GM12878 (cell line): ENCODE results near the gene DEFB116. TPM values are rescaled to one million over a fixed set of nuclear protein-coding genes. Genes with fewer than 3 reads are reported as not detected.

Experiments used
- ATAC-seq: fragments of 200-7000 bp; cut with Tn5 transposase; 3 replicates; pipeline ENCODE4 v1.9.1; 2020; ENCODE audit warnings: mild to moderate bottlenecking, moderate library complexity
- BruUV-seq: library from RNA; stranded (reverse); fragments of 400-500 nt; replicated peaks from 2 replicates; lab custom pipeline; 2021; lab: Mats Ljungman, UMichigan
- CTCF ChIA-PET: fragments of 300-600 bp; sonication (Branson Sonifier 250); formaldehyde crosslinking; extraction: SDS; loops from one replicate; lab custom pipeline; 2021; ENCODE audit warnings: inconsistent platforms; lab: Yijun Ruan, JAX
- POLR2A ChIA-PET: fragments of 350-600 bp; formaldehyde crosslinking; extraction: SDS; loops from one replicate; lab custom pipeline; 2021; ENCODE audit warnings: inconsistent platforms; lab: Charles Lee
- RAD21 ChIA-PET: fragments of 300-600 bp; sonication (Branson Sonifier 250); formaldehyde crosslinking; loops from one replicate; lab custom pipeline; 2023; ENCODE audit warnings: antibody characterized with exemption; ENCODE audit not compliant: unreplicated experiment; lab: Charles Lee
- SMC1A ChIA-PET: fragments of 300-600 bp; sonication (Branson Sonifier 250); formaldehyde crosslinking; loops from one replicate; lab custom pipeline; 2023; ENCODE audit not compliant: unreplicated experiment, uncharacterized antibody; lab: Charles Lee
- DNase-seq: peaks from one replicate; pipeline ENCODE4 v3.0.0-alpha.2; 2011; ENCODE audit warnings: low read depth, low spot score
- FAIRE-seq: peaks from 3 replicates; lab custom pipeline; 2011; peaks lifted over from hg19 to GRCh38; lab: Jason Lieb, UNC
- H2AFZ ChIP-seq: 2 replicates; pipeline ENCODE4 v1.6.0; 2011; ENCODE audit warnings: low read depth, low read length, control low read depth; ENCODE audit not compliant: control insufficient read depth
- H3K27ac ChIP-seq: 2 replicates; pipeline ENCODE4 v1.5.1; 2011; ENCODE audit warnings: control low read depth; ENCODE audit not compliant: control insufficient read depth, insufficient read depth
- H3K27me3 ChIP-seq, 2 experiments: replicated peaks in 1 of 2; 2 replicates each; pipeline versions ENCODE4 v1.6.0 to v1.6.1; 2011; ENCODE audit warnings: low read length in 1 of 2; ENCODE audit not compliant: control insufficient read depth in 2 of 2, insufficient read depth in 2 of 2
- H3K36me3 ChIP-seq, 2 experiments: 2 replicates each; pipeline ENCODE4 v1.5.1; 2011; ENCODE audit warnings: low read length in 1 of 2; ENCODE audit not compliant: control insufficient read depth in 2 of 2, insufficient read depth in 2 of 2
- H3K4me1 ChIP-seq: 2 replicates; pipeline ENCODE4 v1.6.1; 2011; ENCODE audit warnings: mild to moderate bottlenecking, low read length, moderate library complexity, mixed read lengths; ENCODE audit not compliant: control insufficient read depth, insufficient read depth
- H3K4me2 ChIP-seq: 2 replicates; pipeline ENCODE4 v1.6.0; 2011; ENCODE audit warnings: control low read depth; ENCODE audit not compliant: control insufficient read depth, insufficient read depth
- H3K4me3 ChIP-seq: fragments of 200-600 bp; sonication (generic); 2 replicates; pipeline ENCODE4 v1.5.1; 2016
- H3K79me2 ChIP-seq: 2 replicates; pipeline ENCODE4 v1.6.0; 2011; ENCODE audit warnings: low read length; ENCODE audit not compliant: control insufficient read depth, insufficient read depth
- H3K9ac ChIP-seq: 2 replicates; pipeline ENCODE4 v1.8.0; 2011; ENCODE audit warnings: low read length, control low read depth, mixed read lengths; ENCODE audit not compliant: control insufficient read depth, insufficient read depth
- H3K9me3 ChIP-seq: replicated peaks from 3 replicates; pipeline ENCODE4 v1.5.1; 2011; ENCODE audit warnings: mild to moderate bottlenecking, low read length; ENCODE audit not compliant: control insufficient read depth, insufficient read depth
- H4K20me1 ChIP-seq: 2 replicates; pipeline ENCODE4 v1.6.0; 2011; ENCODE audit not compliant: control insufficient read depth, insufficient read depth
- BCLAF1 ChIP-seq: fragments of 450-650 bp; IDR thresholded peaks from 2 replicates; pipeline ENCODE4 v1.6.1; 2017; ENCODE audit warnings: antibody characterized with exemption, mild to moderate bottlenecking, moderate library complexity
- CTCF ChIP-seq, 3 experiments: IDR thresholded peaks in 2 of 3; conservative IDR thresholded peaks in 1 of 3; 2 replicates each; pipeline ENCODE4 v1.5.1; 2011; ENCODE audit warnings: low read depth in 3 of 3, low read length in 3 of 3, mild to moderate bottlenecking in 3 of 3, control low read depth in 2 of 3, moderate library complexity in 2 of 3, inconsistent platforms in 1 of 3, mixed read lengths in 1 of 3; ENCODE audit not compliant: control insufficient read depth in 2 of 3, insufficient read depth in 1 of 3; ENCODE audit errors: extremely low read depth in 1 of 3
- MTA3 ChIP-seq: IDR thresholded peaks from 2 replicates; pipeline ENCODE4 v1.6.1; 2012; ENCODE audit warnings: low read length, inconsistent platforms, borderline replicate concordance
- NRF1 ChIP-seq: conservative IDR thresholded peaks from 2 replicates; pipeline ENCODE4 v1.6.1; 2011; ENCODE audit warnings: mild to moderate bottlenecking, low read depth, low read length, improper control_type of control experiment
- POLR2AphosphoS2 ChIP-seq: IDR thresholded peaks from 2 replicates; pipeline ENCODE4 v1.6.1; 2011; ENCODE audit warnings: low read depth, mild to moderate bottlenecking, low read length, improper control_type of control experiment, moderate library complexity
- RAD21 ChIP-seq: IDR thresholded peaks from 2 replicates; pipeline ENCODE4 v1.6.1; 2011; ENCODE audit warnings: mild to moderate bottlenecking, low read depth, low read length, moderate library complexity; ENCODE audit not compliant: insufficient read depth
- SMAD5 ChIP-seq: IDR thresholded peaks from 2 replicates; pipeline ENCODE4 v1.6.1; 2016; ENCODE audit warnings: antibody characterized with exemption, low read depth
- SMC3 ChIP-seq: IDR thresholded peaks from 2 replicates; pipeline ENCODE4 v1.6.1; 2011; ENCODE audit warnings: low read length, improper control_type of control experiment, borderline replicate concordance
- SPI1 ChIP-seq: IDR thresholded peaks from 2 replicates; pipeline ENCODE4 v1.6.1; 2011; ENCODE audit warnings: low read depth, mild to moderate bottlenecking, low read length, moderate library complexity, borderline replicate concordance; ENCODE audit not compliant: insufficient read depth
- ZSCAN29 ChIP-seq: fragments of 450-650 bp; IDR thresholded peaks from 2 replicates; pipeline ENCODE4 v1.6.1; 2017; ENCODE audit warnings: mild to moderate bottlenecking, moderate library complexity
- WGBS: methylation state at CpG from one replicate; pipeline ENCODE4 v1.1.6; 2016; ENCODE audit warnings: low lambda C conversion rate; ENCODE audit not compliant: insufficient replicate concordance, insufficient coverage; ENCODE audit errors: missing lambda C conversion rate; 5-methylcytosine and 5-hydroxymethylcytosine counted together
- in situ Hi-C: fragments of 300-500 bp; cut with MboI; formaldehyde crosslinking; loops from 9 replicates; pipeline ENCODE4 v1.14.3; 2018; ENCODE audit warnings: mixed read lengths
- intact Hi-C: fragments of 100-400 bp; cut with micrococcal nuclease; formaldehyde crosslinking; loops from one replicate; pipeline ENCODE4 v1.14.2; 2022; ENCODE audit not compliant: unreplicated experiment
- polyA plus RNA-seq, 11 experiments: library from polyadenylated mRNA; depleted of rRNA in 4 of 11; unstranded in 6 of 11; stranded (reverse) in 5 of 11; fragments of >200 nt; fragmentation: Nextera tagmentation in 4 of 11; fragmentation: Illumina TruSeq in 1 of 11; extraction: Ambion mirVana in 4 of 11; extraction: Trizol in 1 of 11; gene quantifications; 1 replicate in 1 of 11; 2 replicates in 10 of 11; pipeline versions ENCODE4 v1.2.1 to v1.2.3, GENCODE V29; 2011 to 2016; ENCODE audit warnings: inconsistent platforms in 2 of 11, missing spikeins in 2 of 11, low read depth in 1 of 11
- total RNA-seq, 4 experiments: library from RNA; depleted of rRNA in 3 of 4; stranded (reverse); fragments of >200 nt in 3 of 4; fragmentation: Illumina TruSeq in 1 of 4; extraction: Trizol in 1 of 4; gene quantifications; 2 replicates each; pipeline versions ENCODE4 v1.2.1 to v1.2.3, GENCODE V29; 2013 to 2021

DEFB116 gene
- total and polyA plus RNA-seq, 10 of the 15 experiments (the other 5 are each of a cell fraction or from before 2014, with no cell fraction given) = not detected

GRCh38 chr20:31260326-31260932, 48.0 kb downstream of the DEFB116 start:
- no peak overlapping the region for H3K4me3 ChIP-seq
- H3K79me2 ChIP-seq = no peaks in the 10 kb centered on the region
- no peak overlapping the region for H3K4me2 ChIP-seq
- H3K27me3 ChIP-seq = no peaks in the 10 kb centered on the region
- ChIA-PET SMC1A (interaction anchor here (0.8 kb wide), 1 partner anchor 14 kb away, joined by 3 read pairs; no protein-coding TSS in a partner anchor), CTCF (interaction anchor here (0.7 to 1.6 kb wide), 4 partner anchors 10 to 1727 kb away, joined by 3 to 4 read pairs (median 3); no protein-coding TSS in a partner anchor), POLR2A (no interaction called here)
- intact Hi-C loops = no loop called here
- H4K20me1 ChIP-seq = no peaks in the 10 kb centered on the region
- H3K4me1 ChIP-seq = no peaks in the 10 kb centered on the region
- no peak for ATAC-seq
- no peak overlapping the region for H3K9ac ChIP-seq
- no peaks in the 10 kb centered on the region for H3K36me3 ChIP-seq
- no peak for FAIRE-seq
- no TSS peak for BruUV-seq
- no peaks in the 10 kb centered on the region for H3K9me3 ChIP-seq
- TF ChIP-seq SMC3 (peak; percentile 19; the same call in 1 of the 2 replicates), NRF1 (no peak), ZSCAN29 (no peak), BCLAF1 (no peak), RAD21 (peak; percentile 41), SPI1 (no peak), CTCF (IDR thresholded peaks at IDR 0.05 in 2 of 3, conservative IDR thresholded peaks at IDR 0.05 in 1 of 3; ENCODE audit: control insufficient read depth in 2 of 3, extremely low read depth in 1 of 3, insufficient read depth in 1 of 3, low read depth in 3 of 3, low read length in 3 of 3) (peak; percentile 19 to 43 (median 39); a peak in 4 of 6 replicates), SMAD5 (no peak), MTA3 (no peak), POLR2AphosphoS2 (no peak)
- TF ChIP-seq, all 136 proteins: peak for 3
- 7% methylated on average over 6 of the region's 6 CpGs for WGBS
- in situ Hi-C loops = no loop called here
- RAD21 ChIA-PET = no interaction called here
- no peak for DNase-seq
- H2AFZ ChIP-seq = no peak overlapping the region
- no peak overlapping the region for H3K27ac ChIP-seq
